NCI-H187 (cell line): Measurements from ENCODE around the gene TRIP12.
"Not testable (repeated sequence)": the region's sequence is repeated elsewhere in the genome, so short reads cannot be mapped to it uniquely, and the experiment has no call there.

Source experiments
- DNase-seq, 2 experiments: peaks; one replicate each; lab custom pipeline; 2025; lab: John Stamatoyannopoulos, UW

TRIP12 gene

DNA sequence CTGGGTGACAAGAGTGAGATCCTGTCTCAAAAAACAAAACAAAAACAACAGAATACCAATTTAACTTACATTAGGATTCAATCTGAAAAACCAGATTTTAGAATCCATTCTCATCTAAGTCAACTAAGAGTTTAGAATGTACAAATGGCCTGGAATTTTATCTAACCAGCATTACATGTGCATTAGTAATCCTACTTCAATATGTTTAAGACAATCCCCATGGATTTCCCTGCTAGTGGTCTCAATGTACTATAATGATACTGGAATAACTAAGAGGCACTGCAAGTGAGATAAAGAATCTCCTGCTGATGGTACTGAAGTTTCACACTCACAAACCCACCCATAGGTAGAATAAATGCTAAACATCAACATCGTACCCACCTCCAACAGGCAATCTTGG, 153.6 kb downstream of the TRIP12 start:
- DNase-seq: no peak

DNA sequence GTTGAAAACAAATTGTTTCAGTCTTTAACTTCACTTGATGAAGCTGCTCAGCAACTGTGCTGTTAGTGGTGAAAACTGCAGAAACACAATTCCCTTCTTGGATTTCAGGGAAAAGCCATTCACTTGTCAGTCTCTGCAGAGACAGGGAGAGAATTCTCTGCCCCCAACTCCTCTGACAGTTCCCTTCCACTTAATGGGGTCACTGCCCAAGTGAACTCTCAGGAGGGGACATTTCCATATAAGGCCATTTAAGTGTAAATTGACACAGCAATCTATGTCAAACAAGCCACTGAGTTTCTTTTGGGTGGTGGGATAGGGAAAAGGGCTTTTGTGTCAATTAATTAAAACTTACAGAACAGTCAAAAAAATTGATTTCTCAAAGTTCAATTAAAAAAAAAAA, 156.1 kb downstream of the TRIP12 start:
- no peak for DNase-seq

DNA sequence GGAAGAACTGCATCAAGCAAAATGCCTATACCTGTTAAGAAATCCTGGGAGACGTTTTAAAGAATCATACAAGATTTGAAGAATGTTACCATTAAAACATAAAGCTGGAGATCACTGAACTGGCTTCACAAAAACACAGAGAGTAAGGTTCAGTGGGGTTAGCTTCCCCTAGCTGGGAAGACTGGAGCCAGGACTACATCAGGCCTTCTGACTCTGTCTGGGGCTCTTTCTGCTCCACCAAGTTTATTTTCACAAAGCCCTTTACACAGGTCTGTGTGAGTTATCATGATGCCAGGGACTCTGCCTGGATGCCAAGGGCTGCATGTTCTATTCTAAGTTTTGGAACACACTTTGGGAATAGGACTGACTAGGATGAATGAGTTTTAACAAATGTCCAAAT, 160.1 kb downstream of the TRIP12 start:
- DNase-seq: no peak

DNA sequence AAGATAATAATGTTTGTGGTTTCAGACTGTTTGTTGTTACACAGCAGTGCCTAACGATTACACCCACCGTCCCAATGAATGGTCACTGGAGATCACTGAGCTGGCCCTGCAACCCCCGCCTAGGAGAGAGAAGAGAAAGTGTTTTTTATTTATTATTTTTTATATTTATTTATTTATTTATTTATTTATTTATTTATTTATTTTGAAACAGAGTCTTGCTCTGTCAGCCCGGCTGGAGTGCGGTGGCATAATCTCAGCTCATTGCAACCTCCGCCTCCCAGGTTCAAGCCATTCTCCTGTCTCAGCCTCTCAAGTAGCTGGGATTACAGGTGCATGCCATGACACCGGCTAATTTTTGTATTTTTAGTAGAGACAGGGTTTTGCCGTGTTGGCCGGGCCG, 164.3 kb downstream of the TRIP12 start:
- not testable (repeated sequence) for DNase-seq

DNA sequence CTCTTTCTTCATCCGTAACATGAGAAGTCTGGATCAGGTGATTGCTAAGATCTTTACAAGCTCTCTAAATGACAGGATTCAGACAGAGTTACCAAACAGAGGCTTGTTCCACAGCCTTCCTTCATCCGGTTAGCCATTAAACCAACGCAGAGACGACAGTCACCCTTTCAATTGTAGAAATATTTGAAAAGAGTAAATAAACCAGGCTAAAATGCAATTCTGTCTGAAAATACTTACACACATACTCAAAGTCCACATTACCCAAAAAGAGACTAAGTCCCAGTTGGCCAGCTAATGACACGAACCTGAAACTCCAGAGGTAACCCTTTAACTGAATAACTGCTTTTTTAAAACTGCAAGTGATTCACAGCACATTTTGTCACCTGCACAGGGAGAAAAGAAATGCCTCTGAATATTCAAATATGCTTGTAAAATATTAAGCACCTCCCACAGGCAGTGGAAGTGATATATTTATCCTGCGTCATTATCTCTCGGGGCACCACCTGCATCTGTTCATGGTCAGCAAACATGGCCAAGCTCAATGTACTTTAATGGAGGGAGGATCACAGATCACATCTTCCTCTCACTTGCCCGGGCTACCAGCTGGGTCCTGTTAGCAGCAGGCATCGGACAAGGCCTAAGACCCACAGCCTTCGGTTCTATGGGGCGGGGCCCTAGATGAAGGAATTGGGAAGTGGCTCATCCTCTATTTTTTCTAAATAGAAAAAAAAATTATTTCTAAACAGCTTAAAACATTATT, 168.7 kb downstream of the TRIP12 start:
- no peak for DNase-seq

DNA sequence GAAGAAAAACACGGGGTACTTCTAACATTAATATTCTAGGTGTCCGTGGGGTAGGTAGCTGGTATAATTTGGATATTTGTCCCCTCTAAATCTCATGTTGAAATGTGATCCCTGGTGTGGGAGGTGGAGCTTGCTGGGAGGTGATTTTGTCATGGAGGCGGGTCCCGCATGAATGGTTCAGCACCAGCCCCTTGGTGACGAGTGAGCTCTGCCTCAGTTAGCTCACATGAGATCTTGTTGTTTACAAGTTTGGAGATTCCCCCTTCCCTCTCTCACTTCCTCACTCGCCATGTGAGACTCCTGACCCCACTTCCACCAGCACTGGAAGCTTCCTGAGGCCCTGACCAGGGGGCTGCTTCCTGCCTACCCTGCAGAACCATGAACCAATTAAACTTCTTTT, 172.0 kb downstream of the TRIP12 start:
- no peak for DNase-seq

DNA sequence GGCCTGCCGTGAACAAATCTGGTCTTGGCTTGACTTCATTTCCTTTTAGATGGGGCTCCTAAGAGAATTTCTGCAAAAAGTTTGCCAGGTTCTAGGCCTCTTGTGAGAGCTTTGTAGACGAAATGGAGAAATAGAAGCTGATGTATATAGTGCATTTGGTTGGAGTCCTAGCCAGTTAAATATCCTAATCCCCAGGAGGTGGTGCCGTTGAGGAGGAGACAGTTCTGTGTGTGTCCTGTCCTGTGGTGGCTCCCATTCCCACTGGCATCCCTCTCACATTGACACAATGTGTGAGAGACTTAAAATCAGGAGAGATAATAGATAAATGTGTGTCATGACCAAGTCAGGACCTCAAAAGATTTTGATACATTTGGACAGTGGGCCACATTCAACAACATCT, 172.9 kb downstream of the TRIP12 start:
- DNase-seq: no peak

DNA sequence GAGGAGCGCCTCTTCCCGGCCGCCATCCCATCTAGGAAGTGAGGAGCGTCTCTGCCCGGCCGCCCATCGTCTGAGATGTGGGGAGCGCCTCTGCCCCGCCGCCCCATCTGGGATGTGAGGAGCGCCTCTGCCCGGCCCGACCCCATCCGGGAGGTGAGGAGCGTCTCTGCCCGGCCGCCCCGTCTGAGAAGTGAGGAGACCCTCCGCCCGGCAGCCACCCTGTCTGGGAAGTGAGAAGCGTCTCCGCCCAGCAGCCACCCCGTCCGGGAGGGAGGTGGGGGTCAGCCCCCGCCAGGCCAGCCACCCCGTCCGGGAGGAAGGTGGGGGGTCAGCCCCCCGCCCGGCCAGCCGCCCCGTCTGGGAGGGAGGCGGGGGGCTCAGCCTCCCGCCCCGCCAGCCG, 179.1 kb downstream of the TRIP12 start:
- not testable (repeated sequence) for DNase-seq

DNA sequence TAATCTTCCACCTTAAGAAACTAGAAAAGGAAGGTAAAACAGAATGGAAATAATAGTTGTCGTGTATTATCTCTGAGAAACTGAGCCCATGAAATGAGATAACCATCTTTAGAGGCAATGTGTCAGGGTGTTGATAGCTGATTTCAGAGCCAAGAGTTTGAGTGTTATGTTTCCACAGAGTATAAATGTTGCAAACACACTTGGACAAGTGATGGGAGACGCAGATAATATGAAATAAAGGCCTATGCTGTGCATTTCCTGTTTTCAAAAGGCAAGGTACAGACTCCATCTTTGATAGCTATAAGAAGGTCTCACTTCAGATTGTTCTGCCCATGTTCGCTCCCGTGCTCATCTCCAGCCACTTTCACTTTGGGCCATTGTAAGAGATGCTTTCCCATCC, 181.5 kb downstream of the TRIP12 start:
- no peak for DNase-seq

DNA sequence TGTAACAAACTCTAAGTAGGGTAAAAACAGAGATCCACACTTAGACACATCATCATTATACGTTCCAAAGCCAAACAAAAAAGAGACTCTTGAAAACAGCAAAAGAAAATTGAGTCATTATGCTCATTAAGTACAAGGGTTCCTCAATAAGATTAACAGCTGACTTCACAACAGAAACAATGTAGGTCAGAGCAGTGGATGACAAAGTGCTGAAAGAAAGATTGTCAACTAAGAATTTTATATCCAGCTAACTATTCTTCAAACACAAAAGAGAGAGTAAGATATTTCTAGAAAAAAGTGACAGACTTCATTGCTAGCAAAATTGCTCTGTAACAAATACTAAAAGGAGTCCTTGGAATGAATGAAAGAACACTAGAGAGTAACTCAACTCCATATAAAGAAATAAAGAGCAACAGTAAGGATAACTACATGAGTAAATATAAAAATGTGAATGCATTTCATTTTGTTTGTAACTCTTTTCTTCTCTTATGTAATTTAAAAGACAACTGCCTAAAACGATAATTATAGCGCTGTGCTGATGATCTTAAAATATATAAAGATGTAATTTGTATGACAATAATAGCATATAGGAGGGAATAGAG, 183.7 kb downstream of the TRIP12 start:
- no peak for DNase-seq

DNA sequence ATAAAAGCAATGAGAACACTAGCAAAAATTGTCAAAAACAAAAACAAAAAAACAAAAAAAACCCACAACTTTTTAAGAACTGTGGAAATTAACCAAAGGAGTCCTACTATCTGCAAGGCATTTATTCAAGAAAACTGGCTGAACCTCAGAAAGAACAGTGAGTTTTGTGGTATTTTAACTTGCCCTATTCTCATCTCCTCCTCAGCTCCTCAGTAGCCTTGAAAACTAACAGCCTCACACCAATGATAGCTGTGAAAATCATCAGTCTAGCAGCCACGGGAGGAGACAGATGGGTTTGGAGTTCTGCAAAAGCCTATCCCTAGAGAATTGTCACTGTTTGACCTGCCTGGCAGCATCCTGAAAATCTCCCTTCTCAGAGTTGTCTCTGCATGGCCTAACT, 187.4 kb downstream of the TRIP12 start:
- no peak for DNase-seq

DNA sequence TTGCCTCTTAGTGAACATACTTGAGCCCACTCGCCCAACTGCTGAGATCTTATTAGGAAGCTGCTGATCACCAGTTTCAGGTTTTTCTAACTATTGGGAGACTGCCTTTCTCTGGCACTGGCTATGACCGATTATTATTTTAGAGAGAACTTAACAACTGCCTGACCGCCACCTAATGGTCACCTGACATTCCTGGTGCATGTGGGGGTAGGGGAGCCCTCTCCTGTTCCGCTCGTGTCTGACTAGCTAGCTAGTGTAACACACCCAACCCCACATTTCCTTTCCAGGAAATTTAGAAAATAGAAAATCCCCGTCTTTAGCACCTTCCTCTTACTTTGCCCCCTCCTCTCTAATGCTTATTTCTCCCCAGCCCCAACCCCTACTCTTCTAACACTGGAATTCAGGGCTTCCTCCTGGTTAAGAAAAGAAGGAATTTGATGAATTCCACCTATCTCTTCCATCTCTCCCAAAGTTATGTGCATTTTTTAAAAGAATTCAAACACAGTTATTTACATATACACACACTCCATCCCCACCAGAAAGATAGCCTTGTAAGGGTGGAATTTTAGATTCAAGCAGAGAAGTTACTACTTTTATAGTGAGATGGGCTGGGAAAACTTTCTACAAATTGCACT, 188.1 kb downstream of the TRIP12 start:
- no peak for DNase-seq

DNA sequence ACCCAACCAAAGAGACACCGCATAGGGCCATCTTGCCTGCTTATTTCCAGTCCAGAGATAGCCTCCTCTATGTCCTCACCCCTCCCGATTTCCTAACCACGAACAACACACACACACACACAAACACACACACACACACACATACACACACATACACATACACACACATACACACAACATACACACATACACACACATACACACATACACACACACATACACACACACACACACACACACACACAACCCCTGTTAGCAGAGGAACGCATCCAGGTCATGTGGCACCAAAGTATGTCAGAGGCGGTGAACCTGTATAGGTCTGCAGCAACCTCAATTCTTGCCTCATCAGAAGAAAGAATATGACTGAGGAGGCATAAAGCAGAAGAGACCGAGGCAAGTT, 188.9 kb downstream of the TRIP12 start:
- DNase-seq: no peak

DNA sequence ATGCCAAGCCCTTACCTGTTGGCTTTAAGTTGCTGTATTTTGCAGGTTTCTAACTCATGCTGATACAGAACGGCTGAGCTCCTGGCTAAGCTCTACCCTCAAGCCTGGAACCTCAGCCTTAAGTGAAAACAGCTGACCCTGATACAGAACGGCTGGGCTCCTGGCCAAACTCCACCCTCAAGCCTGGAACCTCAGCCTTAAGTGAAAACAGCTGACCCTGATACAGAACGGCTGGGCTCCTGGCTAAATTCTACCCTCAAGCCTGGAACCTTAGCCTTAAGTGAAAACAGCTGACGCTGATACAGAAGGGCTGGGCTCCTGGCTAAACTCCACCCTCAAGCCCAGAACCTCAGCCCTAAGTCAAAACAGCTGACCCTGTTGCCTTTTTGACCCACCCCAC, 189.9 kb downstream of the TRIP12 start:
- DNase-seq: no peak

DNA sequence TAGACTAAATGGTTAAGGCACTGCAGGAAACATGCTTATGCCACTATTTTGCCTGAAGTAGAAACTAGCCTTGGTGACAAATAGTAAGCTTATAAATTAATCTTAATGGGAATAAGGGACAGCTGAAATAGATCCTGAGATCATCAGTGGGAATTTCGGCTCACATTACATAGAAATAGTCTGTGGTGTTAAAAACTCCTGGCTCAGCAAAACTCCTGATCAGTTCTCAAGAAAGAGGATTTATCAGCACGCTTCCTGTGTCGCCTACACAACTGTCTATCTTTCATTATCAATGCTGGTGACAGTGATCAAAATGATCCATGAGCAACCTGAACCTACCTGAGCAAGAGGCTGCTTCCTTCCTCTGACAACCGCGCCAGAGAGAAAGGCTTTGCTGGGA, 190.4 kb downstream of the TRIP12 start:
- no peak for DNase-seq

DNA sequence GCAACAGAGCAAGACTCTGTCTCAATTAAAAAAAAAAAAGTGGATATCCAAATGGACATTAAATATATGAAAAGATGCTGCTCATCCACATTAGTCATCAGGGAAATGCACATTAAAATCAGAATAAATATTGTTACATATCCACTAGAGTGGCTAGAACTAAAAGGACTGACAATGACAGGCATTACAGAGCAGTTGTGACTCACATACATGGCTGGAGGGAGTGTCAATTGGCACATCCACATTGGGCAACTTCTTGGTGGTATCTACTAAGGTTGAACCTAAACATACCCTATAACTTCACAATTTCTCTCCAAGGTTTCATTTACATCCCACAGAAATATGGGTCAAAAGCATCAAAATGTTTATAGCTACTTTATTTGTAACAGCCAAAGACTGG, 193.4 kb downstream of the TRIP12 start:
- no peak for DNase-seq

DNA sequence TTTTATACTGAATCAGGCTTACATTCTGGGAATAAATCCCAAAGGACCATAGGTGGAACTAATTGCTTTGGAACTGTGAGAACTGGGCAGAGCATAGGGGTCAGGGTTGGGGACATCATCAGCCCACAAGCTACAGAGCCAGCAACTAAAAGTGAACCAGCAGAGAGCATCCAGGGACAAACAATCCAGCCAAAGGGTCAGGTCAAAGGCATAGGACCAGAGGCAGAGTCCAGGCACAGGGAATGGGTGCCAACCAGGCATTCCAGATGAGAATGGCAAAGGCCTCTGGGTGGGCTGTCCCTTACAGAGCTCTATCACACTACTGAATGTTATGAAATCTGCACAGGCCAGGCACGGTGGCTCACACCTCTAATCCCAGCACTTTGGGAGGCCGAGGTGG, 195.2 kb downstream of the TRIP12 start:
- no peak for DNase-seq

DNA sequence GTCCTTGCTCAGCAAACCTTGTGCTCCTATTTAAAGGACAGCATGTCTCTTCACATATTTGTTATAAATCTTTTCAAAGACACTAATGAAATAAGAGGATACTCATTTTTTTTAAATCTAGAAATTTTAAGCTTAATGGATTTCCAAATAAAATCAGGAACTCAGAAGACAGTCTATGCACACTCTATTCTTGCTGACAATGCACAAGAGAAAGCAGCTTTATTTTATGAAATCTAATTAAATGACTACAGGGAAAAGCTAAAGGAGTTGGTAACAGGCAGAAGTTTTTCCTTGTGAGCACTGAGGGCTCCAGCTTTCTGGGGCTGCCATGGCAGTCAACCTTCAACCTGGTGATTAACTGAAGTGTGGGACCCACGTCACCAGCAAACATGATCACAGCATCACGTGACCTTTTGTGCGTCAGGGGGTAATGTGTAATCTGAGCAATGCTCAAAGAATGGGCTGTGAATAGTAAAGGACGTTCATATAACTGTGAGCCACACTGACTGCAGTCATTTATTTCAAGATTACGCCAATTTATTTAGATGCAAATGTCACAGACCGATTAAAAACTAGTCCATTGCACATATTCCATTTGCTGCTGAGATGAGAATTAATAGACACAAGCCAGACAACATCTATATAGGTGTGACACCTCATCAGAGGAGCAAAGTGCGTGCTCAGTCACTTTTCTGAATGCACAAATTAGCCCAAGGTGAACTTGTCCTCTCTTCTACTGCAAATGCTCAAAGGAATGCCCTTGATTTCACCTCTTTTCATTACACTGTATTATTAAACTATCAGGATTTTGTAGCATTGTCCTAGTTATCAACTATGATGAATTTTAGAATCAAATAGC, 195.9 kb downstream of the TRIP12 start:
- DNase-seq: no peak

DNA sequence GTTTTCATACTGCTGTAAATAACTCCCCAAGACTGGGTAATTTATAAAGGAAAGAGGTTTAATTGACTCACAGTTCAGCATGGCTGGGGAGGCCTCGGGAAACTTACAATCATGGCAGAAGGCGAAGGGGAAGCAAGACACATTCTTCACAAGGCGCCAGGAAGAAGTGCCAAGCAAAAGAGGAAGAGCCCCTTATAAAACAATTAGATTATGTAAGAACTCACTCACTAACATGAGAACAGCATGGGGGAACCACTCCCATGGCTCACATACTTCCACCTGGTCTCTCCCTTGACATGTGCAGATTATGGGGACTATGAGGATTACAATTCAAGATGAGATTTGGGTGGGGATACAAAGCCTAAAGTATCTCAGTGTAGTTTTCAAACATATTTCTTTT, 198.6 kb downstream of the TRIP12 start:
- DNase-seq: not testable (repeated sequence)

DNA sequence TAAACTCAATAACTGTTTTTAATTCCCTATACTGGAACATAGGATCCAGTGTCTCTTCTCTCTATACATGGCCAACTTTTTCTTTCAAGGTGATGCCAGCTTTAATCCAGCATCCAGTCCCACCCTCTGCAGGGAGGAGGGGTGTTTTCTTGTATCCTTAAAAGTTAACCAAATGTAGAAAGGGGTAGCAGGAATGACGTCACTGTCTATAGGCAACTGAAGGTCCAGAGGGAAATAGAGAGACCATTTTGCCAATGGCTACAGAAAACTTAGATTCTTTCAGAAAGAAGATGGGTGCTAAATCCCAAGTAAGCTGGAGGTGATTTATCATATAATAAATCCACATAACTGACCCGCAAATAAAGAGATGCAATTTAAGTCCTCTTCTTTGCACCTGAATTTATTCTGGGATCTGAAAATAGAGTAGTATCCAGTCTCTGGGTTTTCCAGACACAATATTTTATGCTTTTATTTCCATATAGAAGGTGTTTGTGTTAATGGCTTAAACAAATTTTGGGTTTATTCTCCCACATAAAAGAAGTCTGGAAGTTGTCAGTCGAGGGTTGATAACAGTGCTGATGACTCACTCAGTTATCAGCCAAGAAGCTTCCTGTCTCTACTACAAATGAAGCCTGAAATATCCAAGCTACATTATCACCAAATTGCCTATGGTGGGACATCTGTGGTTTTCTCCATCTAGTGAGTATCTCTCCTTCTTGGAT, 201.7 kb downstream of the TRIP12 start:
- no peak for DNase-seq

DNA sequence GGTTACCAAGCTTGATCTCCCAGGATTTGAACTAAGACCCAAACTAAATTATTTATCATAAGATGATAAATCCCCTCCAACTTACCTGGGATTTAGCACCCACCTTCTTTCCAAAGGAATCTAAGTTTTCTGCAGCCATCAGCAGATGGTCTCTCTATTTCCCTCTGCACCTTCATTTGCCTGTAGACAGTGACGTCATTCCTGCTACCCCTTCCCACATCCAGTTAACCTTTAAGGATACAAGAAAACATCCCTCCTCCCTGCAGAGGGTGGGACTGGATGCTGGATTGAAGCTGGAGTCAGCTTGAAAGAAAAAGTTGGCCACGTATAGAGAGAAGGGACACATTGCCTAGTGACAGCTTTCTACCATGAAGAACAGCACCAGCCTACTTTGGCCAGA, 203.8 kb downstream of the TRIP12 start:
- no peak for DNase-seq
